ENCODE measurements around the gene EPHA2.
A peak's percentile ranks its signal among the peaks of the same experiment; 100 is the strongest.
"Not testable (repeated sequence)": the region's sequence is repeated elsewhere in the genome, so short reads cannot be mapped to it uniquely, and the experiment has no call there.

Gene EPHA2

GRCh38 chr1:16167331-16168143 is 11.7 kb upstream of the EPHA2 start:
- DNase-seq = no peak

GRCh38 chr1:16166117-16166516 is 10.2 kb upstream of the EPHA2 start:
- no peak for DNase-seq

- no peak for DNase-seq
Observed at GRCh38 chr1:16165548-16165947, 9.7 kb upstream of the EPHA2 start.

GRCh38 chr1:16165073-16165364 is 9.2 kb upstream of the EPHA2 start:
- no peak for DNase-seq

GRCh38 chr1:16164213-16165072 is 8.6 kb upstream of the EPHA2 start:
- DNase-seq = peak in 1 of 2 donors; percentile 17

- DNase-seq = not testable (repeated sequence)
Observed at GRCh38 chr1:16163608-16164212, 7.8 kb upstream of the EPHA2 start.

GRCh38 chr1:16162163-16162822 is 6.4 kb upstream of the EPHA2 start:
- no peak for DNase-seq

- no peak for DNase-seq
Observed at GRCh38 chr1:16161717-16162116, 5.8 kb upstream of the EPHA2 start.

- no peak for DNase-seq
Observed at GRCh38 chr1:16158993-16159831, 3.3 kb upstream of the EPHA2 start.

- no peak for DNase-seq
Observed at GRCh38 chr1:16158025-16158424, 2.2 kb upstream of the EPHA2 start.

GRCh38 chr1:16156848-16157495 is 1.1 kb upstream of the EPHA2 start:
- peak; percentile 62 to 73 for DNase-seq

- DNase-seq = no peak
Observed at GRCh38 chr1:16153999-16154673, 1.7 kb downstream of the EPHA2 start.

- no peak for DNase-seq
Observed at GRCh38 chr1:16153096-16153998, 2.5 kb downstream of the EPHA2 start.

- no peak for DNase-seq
Observed at GRCh38 chr1:16152481-16153087, 3.3 kb downstream of the EPHA2 start.

- no peak for DNase-seq
Observed at GRCh38 chr1:16151995-16152384, 3.9 kb downstream of the EPHA2 start.

- no peak for DNase-seq
Observed at GRCh38 chr1:16151196-16151994, 4.5 kb downstream of the EPHA2 start.

GRCh38 chr1:16150508-16150907 is 5.4 kb downstream of the EPHA2 start:
- DNase-seq = no peak

GRCh38 chr1:16149702-16150488 is 6.0 kb downstream of the EPHA2 start:
- DNase-seq = no peak
